GM21360 (cell line): ENCODE measurements around the gene SEC23B.
"Not testable (repeated sequence)": the region's sequence is repeated elsewhere in the genome, so short reads cannot be mapped to it uniquely, and the experiment has no call there.

Experiments used
- ATAC-seq: cut with Tn5 transposase; IDR thresholded peaks from one replicate; pipeline ENCODE4 v1.9.1; 2021; ENCODE audit warnings: mild to moderate bottlenecking, moderate library complexity; ENCODE audit not compliant: unreplicated experiment

SEC23B gene

DNA sequence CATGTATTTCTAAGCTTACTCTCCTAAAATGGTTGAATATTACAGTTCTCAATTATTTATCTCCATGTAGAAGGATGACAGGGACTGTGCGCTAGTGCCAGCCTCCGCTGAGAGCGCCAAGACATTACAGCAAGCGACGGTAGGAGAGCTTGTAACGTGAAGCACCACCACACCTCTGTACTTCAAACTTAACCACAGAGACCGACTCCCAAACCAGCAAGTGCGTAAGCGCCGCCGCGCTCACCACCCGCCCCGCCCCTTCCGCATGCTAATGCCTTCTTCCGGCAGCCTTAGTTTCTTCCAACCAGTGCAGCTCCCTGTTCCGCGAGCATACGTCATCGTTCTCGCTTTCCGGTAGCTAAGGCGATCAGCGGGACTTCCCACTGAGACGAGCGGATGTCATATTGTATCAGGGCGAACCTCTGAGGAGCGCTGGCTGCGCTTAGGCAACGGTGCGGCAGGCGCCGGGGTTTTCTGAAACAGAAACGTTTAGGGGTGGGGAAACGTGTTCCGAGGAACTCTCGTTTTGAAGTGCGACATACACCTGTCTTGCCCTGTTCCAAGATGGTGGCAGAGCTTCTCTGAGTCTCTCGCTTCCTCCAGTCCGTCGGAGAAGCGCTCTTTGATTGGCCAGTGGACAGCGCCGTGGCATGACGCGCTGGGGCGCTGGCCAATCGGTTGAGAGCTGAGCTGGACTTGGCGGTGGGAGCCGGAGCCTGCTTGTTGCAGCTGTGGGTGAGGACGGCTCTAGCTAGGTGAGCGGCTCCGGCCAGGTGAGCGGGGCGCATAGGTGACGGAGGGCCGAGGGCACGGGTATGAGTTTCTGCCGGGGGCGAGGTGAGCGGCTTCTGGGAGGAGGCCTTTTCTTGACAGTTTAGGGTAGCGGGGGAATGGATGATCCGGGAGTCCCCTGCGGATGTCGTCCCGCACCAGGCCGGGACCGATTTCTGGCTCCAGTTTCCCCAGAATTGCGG is at the start of gene SEC23B:
Gene SEC23B (plus strand): TSS at position 723 of the 974 bp plus-strand sequence. CDS start 2,896 bp downstream, outside the sequence.
- peak; percentile 96 for ATAC-seq

GRCh38 chr20:18465536-18466200 is 42.1 kb upstream of the SEC23B start:
- ATAC-seq: no peak

DNA sequence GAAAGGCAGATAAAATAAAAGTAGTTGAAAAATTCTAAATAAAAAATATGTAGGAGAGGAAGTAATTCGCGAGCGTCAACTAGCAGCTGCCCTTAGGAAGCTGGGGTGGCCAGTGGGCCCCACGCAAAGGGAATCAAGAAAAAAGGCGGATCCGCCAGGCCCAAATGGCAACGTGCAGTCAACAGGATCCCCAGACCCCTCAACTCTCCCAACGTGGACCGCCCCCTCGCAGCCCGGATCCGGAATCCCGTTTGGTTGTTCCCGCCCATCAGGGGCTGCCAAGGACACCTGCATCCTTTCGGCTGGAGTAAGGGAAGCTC is 41.2 kb upstream of the SEC23B start:
- ATAC-seq: peak; percentile 15

GRCh38 chr20:18466894-18467730 is 40.6 kb upstream of the SEC23B start, which contains the start of the genes DZANK1 and POLR3F:
Gene DZANK1, minus strand, starts transcription at chr20:18467030. Its CDS starts 1,672 bp downstream, at chr20:18465358.
Gene POLR3F, plus strand, starts transcription at chr20:18467390. Its CDS starts 117 bp downstream, at chr20:18467507.
- ATAC-seq: peak; percentile 97

- no peak for ATAC-seq
These were observed 30.5 kb upstream of the SEC23B start for GRCh38 chr20:18477218-18477617.

DNA sequence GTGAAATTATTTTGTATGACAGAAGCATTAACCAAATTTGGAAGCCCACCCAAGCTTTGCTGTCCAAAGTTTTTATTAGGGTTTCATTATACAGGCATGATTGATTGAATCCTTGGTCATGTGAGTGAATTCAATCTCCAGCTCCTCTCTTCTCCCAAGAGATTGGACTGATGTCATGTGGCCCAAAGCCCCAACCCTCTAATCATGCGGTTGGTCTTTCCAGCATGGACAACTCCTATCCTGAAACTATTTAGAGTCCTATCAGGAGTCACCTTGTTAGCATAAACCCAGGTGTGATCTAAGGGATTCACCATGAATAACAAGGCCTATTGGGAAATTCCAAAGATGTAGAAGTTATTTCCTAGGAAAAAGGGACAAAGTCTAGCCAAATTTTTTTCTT is 29.9 kb upstream of the SEC23B start:
- no peak for ATAC-seq

GRCh38 chr20:18481596-18481995 is 26.1 kb upstream of the SEC23B start:
- ATAC-seq: no peak

DNA sequence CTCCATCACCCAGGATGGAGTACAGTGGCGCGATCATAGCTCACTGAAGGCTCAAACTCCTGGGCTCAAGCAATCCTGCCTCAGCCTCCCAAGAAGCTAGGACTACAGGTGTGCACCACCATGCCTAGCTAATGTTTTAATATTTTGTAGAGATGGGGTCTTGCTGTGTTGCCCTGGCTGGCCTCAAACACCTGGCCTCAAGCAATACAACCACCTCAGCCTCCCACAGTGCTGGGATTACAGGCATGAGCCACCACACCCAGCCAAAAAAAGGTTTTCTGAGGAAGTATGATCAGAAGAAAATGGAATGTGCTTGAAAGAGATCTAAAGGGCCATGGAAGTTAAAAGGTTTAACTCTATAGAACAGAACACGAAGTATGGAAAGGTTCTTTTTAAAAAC is 19.4 kb upstream of the SEC23B start:
- no peak for ATAC-seq

- ATAC-seq: no peak
These were observed 11.7 kb upstream of the SEC23B start for GRCh38 chr20:18496042-18496441.

DNA sequence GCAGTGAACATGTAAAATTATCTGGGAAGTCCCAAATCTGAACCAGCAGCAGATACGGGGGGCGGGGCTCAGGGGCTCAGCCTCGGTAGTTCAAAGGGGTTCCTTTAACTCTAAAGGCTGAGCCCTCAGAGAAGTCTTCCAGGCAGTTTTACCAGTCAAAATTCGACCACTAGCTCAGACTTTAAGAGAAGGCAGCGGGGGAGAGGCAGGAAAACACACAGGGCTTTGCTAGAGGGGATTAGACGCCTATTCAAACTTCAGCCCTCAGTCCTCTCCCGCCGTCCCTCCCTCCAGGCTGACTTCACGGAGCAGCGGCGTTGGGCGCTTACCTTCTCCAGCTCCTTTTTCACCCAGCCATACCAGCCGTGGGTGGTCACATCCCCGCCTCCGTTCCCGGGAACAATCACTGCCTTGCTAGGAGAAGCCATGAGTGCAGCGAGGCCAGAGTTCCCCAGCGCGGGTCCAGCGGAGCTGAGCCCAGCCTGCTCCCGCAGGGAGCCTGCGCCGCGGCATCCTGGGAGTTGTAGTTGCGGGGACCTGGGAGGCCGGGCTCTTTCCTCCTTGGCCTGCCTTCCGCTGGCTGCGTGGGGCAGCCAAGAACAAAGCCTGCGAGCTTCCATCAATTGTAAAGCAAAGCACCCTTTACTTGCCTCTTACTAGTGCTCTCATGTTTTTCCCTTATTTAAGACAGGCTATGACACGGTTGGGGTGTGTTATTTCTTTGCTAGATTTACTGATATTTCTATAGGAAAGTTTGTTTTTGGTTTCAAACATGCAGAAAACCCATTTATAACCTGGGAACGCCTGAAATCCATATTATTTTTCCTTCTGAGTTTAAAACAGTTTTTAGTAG is 10.8 kb upstream of the SEC23B start, which contains the start of gene RBBP9:
Gene RBBP9 (minus strand): TSS at position 486 of the 853 bp plus-strand sequence. CDS start 58 bp downstream, at position 428.
- ATAC-seq: peak; percentile 99

GRCh38 chr20:18497603-18498002 is 10.1 kb upstream of the SEC23B start:
- ATAC-seq: no peak

DNA sequence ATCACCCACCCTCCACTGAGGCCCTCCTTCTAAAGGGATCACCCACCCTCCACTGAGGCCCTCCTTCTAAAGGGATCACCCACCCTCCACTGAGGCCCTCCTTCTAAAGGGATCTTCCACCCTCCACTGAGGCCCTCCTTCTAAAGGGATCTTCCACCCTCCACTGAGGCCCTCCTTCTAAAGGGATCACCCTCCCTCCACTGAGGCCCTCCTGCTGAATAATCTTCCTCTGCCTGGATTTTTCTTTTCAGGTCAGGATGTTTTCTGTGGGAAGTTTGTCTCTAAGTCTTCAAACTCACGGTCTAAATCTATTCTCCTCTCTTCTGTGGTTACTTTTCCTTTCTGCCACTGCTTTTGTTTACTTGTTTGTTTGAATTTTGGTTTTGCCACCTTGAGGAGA is 6.1 kb upstream of the SEC23B start:
- not testable (repeated sequence) for ATAC-seq

GRCh38 chr20:18504479-18505060 is 3.2 kb upstream of the SEC23B start:
- no peak for ATAC-seq

GRCh38 chr20:18506744-18507143 is 996 bp upstream of the SEC23B start:
- ATAC-seq: no peak

DNA sequence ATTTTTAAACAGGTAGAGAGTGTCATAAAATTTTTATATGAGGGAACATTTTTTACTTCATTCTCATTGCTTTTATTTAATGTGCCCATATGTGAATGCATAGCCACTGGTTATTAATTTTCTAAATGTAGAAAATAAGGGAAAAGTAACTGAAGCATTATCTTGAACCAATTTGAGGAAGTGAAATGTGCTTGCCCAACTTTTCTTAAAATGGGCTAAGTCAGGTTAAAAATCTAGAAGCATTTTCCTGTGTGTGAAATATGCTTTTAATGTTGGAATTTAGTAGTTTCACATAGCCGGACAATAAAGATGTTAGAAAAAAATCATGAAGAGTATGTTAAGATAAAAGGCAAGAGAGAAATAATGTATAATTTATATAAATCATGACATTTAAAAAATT is 3.8 kb downstream of the SEC23B start:
- ATAC-seq: no peak

- no peak for ATAC-seq
These were observed 5.5 kb downstream of the SEC23B start for GRCh38 chr20:18513208-18513607.

GRCh38 chr20:18514127-18514526 is 6.4 kb downstream of the SEC23B start:
- no peak for ATAC-seq

- no peak for ATAC-seq
These were observed 8.2 kb downstream of the SEC23B start for GRCh38 chr20:18515973-18516372.

GRCh38 chr20:18522066-18522465 is 14.3 kb downstream of the SEC23B start:
- ATAC-seq: not testable (repeated sequence)

- ATAC-seq: no peak
These were observed 15.3 kb downstream of the SEC23B start for GRCh38 chr20:18523066-18523465.
